H9 (cell line): Measurements from ENCODE around the gene KCNH1. TPM values are rescaled to one million over a fixed set of nuclear protein-coding genes. Genes with fewer than 3 reads are reported as not detected.
"Not testable (repeated sequence)": the region's sequence is repeated elsewhere in the genome, so short reads cannot be mapped to it uniquely, and the experiment has no call there.

Experiments used
- DNase-seq: peaks from one replicate; pipeline ENCODE4 v3.0.0-alpha.2; 2017
- H2AFZ ChIP-seq: one replicate; pipeline ENCODE4 v1.6.1; 2013; ENCODE audit warnings: mild to moderate bottlenecking, low read length, control low read depth, moderate library complexity
- H2AK5ac ChIP-seq: 2 replicates; pipeline ENCODE4 v1.6.1; 2013; ENCODE audit warnings: low read length, control low read depth, mixed read lengths; ENCODE audit not compliant: insufficient read length
- H2BK120ac ChIP-seq: one replicate; pipeline ENCODE4 v1.6.1; 2013; ENCODE audit warnings: low read depth, mild to moderate bottlenecking, low read length, control low read depth, inconsistent platforms; ENCODE audit not compliant: poor library complexity, severe bottlenecking
- H2BK12ac ChIP-seq: 2 replicates; pipeline ENCODE4 v1.6.1; 2013; ENCODE audit warnings: low read length, control low read depth, mixed read lengths, low read depth; ENCODE audit not compliant: insufficient read length
- H2BK15ac ChIP-seq: 2 replicates; pipeline ENCODE4 v1.6.1; 2013; ENCODE audit warnings: low read depth, low read length, control low read depth
- H2BK20ac ChIP-seq: one replicate; pipeline ENCODE4 v1.6.1; 2013; ENCODE audit warnings: low read depth, mild to moderate bottlenecking, low read length, control low read depth, inconsistent platforms; ENCODE audit not compliant: poor library complexity, severe bottlenecking
- H2BK5ac ChIP-seq: 2 replicates; pipeline ENCODE4 v1.6.1; 2013; ENCODE audit warnings: low read length, control low read depth, mixed read lengths; ENCODE audit not compliant: insufficient read length
- H3K14ac ChIP-seq: 2 replicates; pipeline ENCODE4 v1.6.1; 2013; ENCODE audit warnings: low read length, control low read depth; ENCODE audit not compliant: insufficient read depth
- H3K18ac ChIP-seq: 2 replicates; pipeline ENCODE4 v1.6.1; 2013; ENCODE audit warnings: low read depth, mild to moderate bottlenecking, mixed read lengths, low read length, control low read depth; ENCODE audit not compliant: insufficient read length
- H3K23ac ChIP-seq: 2 replicates; pipeline ENCODE4 v1.6.1; 2013; ENCODE audit warnings: low read length, control low read depth, mixed read lengths, low read depth; ENCODE audit not compliant: insufficient read length
- H3K23me2 ChIP-seq: 2 replicates; pipeline ENCODE4 v1.6.1; 2013; ENCODE audit warnings: low read depth, mild to moderate bottlenecking, mixed read lengths, low read length, control low read depth; ENCODE audit not compliant: insufficient read length, poor library complexity, severe bottlenecking
- H3K27ac ChIP-seq: 2 replicates; pipeline ENCODE4 v1.5.1; 2013; ENCODE audit warnings: low read length, control low read depth, mixed read lengths, low read depth; ENCODE audit not compliant: insufficient read length
- H3K27me3 ChIP-seq: 2 replicates; pipeline ENCODE4 v1.6.1; 2013; ENCODE audit warnings: low read length, control low read depth, inconsistent platforms; ENCODE audit not compliant: insufficient read depth
- H3K4ac ChIP-seq: 2 replicates; pipeline ENCODE4 v1.6.1; 2013; ENCODE audit warnings: low read depth, mild to moderate bottlenecking, control low read depth, inconsistent platforms, low read length, moderate library complexity
- H3K4me1 ChIP-seq: 2 replicates; pipeline ENCODE4 v1.6.1; 2013; ENCODE audit warnings: low read length, control low read depth, inconsistent platforms; ENCODE audit not compliant: insufficient read depth
- H3K4me2 ChIP-seq: 2 replicates; pipeline ENCODE4 v1.6.1; 2013; ENCODE audit warnings: low read length, control low read depth, mixed read lengths; ENCODE audit not compliant: insufficient read length, insufficient read depth
- H3K56ac ChIP-seq: 2 replicates; pipeline ENCODE4 v1.6.1; 2013; ENCODE audit warnings: low read depth, mild to moderate bottlenecking, mixed read lengths, low read length, control low read depth; ENCODE audit not compliant: insufficient read length
- H3K79me1 ChIP-seq: 2 replicates; pipeline ENCODE4 v1.6.1; 2013; ENCODE audit warnings: low read depth, mild to moderate bottlenecking, moderate library complexity, low read length, control low read depth, inconsistent platforms; ENCODE audit not compliant: insufficient read depth, poor library complexity, severe bottlenecking
- H3K79me2 ChIP-seq: 2 replicates; pipeline ENCODE4 v1.6.1; 2013; ENCODE audit warnings: low read length, control low read depth, inconsistent platforms; ENCODE audit not compliant: insufficient read depth
- H3K9ac ChIP-seq: 2 replicates; pipeline ENCODE4 v1.6.1; 2013; ENCODE audit warnings: low read length, control low read depth, mixed read lengths; ENCODE audit not compliant: insufficient read length; ENCODE audit errors: extremely low read depth
- H3K9me3 ChIP-seq: one replicate; pipeline ENCODE4 v1.6.1; 2013; ENCODE audit warnings: low read depth, low read length, inconsistent platforms; ENCODE audit not compliant: control insufficient read depth
- H3T11ph ChIP-seq: one replicate; pipeline ENCODE4 v1.6.1; 2013; ENCODE audit warnings: mild to moderate bottlenecking, low read length, control low read depth, inconsistent platforms
- H4K20me1 ChIP-seq: one replicate; pipeline ENCODE4 v1.6.1; 2013; ENCODE audit not compliant: control insufficient read depth, insufficient read length, insufficient read depth
- H4K5ac ChIP-seq: 2 replicates; pipeline ENCODE4 v1.6.1; 2013; ENCODE audit warnings: low read depth, mild to moderate bottlenecking, mixed read lengths, low read length, control low read depth; ENCODE audit not compliant: insufficient read length
- H4K8ac ChIP-seq: replicated peaks from 2 replicates; pipeline ENCODE4 v1.6.1; 2013; ENCODE audit warnings: low read length, control low read depth, mixed read lengths, low read depth; ENCODE audit not compliant: insufficient read length
- H4K91ac ChIP-seq: 2 replicates; pipeline ENCODE4 v1.6.1; 2013; ENCODE audit warnings: low read depth, mild to moderate bottlenecking, moderate library complexity, mixed read lengths, low read length, control low read depth; ENCODE audit not compliant: insufficient read length
- H3K27ac Mint-ChIP-seq, 3 experiments: 2 replicates in 2 of 3; 3 replicates in 1 of 3; pipeline ENCODE4 v1.8.0; 2020 to 2021; ENCODE audit warnings: mixed read lengths in 3 of 3, mild to moderate bottlenecking in 1 of 3, moderate library complexity in 1 of 3
- H3K27me3 Mint-ChIP-seq: 2 replicates; pipeline ENCODE4 v1.8.0; 2021; ENCODE audit warnings: low read depth, mild to moderate bottlenecking, moderate library complexity, mixed read lengths
- H3K36me3 Mint-ChIP-seq, 3 experiments: 2 replicates in 2 of 3; 3 replicates in 1 of 3; pipeline ENCODE4 v1.8.0; 2020 to 2021; ENCODE audit warnings: low read depth in 3 of 3, mixed read lengths in 3 of 3; ENCODE audit not compliant: insufficient read depth in 1 of 3
- H3K4me1 Mint-ChIP-seq, 2 experiments: 2 replicates each; pipeline ENCODE4 v1.8.0; 2020; ENCODE audit warnings: mixed read lengths in 2 of 2
- H3K4me3 Mint-ChIP-seq, 2 experiments: 2 replicates in 1 of 2; 3 replicates in 1 of 2; pipeline ENCODE4 v1.8.0; 2020 to 2021; ENCODE audit warnings: mild to moderate bottlenecking in 2 of 2, mixed read lengths in 2 of 2, moderate library complexity in 1 of 2
- H3K9me3 Mint-ChIP-seq, 2 experiments: 2 replicates in 1 of 2; 3 replicates in 1 of 2; pipeline ENCODE4 v1.8.0; 2020; ENCODE audit warnings: mild to moderate bottlenecking in 2 of 2, mixed read lengths in 2 of 2, moderate library complexity in 1 of 2
- WGBS: extraction: QIAGEN DNeasy Blood & Tissue Kit; methylation state at CpG from one replicate; pipeline ENCODE4 v1.1.7; 2013; ENCODE audit warnings: missing lambda C conversion rate, low lambda C conversion rate, mixed read lengths; ENCODE audit not compliant: insufficient read length; ENCODE audit errors: extremely low coverage; 5-methylcytosine and 5-hydroxymethylcytosine counted together
- total RNA-seq: library from RNA; stranded (reverse); gene quantifications from 2 replicates; pipeline ENCODE4 v1.2.1, GENCODE V29; 2021
- TF ChIP-seq, protein P1 (sequence below): fragments of 200-600 bp; sonication (generic); conservative IDR thresholded peaks from 3 replicates; pipeline ENCODE4 v1.8.0; 2021; ENCODE audit warnings: antibody characterized with exemption, mild to moderate bottlenecking

The KCNH1 gene
- total RNA-seq, 1 experiment from 2014 or later: 0.11 TPM

DNA sequence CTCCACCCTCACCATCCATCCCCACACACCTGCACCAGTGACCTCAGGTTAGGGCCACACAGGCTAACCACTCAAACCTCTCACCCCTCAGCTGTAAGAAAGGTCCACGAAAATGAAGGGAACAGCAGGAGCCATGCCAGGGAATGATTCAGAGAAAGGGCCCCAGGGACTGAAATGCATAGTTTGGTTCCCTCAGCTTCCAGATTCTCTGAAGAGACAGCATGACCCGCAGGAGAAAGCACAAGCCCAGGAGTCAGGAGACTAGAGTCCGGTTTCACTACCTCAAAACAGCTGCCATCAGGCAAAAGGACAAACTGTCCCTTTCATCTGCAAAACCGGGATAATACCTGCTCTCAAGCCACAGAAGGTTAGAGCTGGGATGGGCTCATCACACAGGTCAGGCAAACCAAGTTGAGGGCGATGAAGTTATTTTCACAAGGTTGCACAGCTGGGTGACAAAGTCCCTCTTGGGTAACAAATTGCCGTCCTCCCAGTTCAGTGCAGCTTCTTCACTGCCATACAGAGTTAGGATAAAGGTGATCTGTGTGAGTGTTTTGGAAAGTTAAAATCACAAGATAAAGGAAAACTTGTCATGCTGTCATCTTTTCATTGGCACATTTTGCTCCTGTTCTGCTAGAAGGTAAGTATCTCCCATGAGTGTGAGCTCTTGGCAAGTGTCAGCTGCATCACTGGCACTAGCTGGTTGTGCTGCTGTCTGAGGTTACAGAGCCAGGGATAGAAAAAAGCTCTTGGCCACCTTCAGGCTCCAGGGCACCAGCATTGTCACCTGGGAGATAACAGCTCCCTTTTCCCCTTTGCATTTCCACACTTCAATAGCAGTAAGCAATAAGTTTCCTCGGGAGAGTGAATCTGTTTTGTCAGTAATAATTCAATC is 120.4 kb downstream of the KCNH1 start:
- TF ChIP-seq, protein P1, sequence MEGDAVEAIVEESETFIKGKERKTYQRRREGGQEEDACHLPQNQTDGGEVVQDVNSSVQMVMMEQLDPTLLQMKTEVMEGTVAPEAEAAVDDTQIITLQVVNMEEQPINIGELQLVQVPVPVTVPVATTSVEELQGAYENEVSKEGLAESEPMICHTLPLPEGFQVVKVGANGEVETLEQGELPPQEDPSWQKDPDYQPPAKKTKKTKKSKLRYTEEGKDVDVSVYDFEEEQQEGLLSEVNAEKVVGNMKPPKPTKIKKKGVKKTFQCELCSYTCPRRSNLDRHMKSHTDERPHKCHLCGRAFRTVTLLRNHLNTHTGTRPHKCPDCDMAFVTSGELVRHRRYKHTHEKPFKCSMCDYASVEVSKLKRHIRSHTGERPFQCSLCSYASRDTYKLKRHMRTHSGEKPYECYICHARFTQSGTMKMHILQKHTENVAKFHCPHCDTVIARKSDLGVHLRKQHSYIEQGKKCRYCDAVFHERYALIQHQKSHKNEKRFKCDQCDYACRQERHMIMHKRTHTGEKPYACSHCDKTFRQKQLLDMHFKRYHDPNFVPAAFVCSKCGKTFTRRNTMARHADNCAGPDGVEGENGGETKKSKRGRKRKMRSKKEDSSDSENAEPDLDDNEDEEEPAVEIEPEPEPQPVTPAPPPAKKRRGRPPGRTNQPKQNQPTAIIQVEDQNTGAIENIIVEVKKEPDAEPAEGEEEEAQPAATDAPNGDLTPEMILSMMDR: no peak

DNA sequence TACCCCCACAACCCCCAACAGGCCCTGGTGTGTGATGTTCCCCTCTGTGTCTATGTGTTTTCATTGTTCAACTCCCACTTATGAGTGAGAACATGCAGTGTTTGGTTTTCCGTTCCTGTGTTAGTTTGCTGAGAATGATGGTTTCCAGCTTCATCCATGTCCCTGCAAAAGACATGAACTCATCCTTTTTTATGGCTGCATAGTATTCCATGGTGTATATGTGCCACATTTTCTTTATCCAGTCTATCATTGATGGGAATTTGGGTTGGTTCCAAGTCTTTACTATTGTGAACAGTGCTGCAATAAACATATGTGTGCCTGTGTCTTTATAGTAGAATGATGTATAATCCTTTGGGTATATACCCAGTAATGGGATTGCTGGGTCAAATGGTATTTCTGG is 122.8 kb downstream of the KCNH1 start:
- not testable (repeated sequence) for H2BK20ac ChIP-seq, H3K79me1 ChIP-seq, H4K8ac ChIP-seq, H4K91ac ChIP-seq, H2BK5ac ChIP-seq, H3K79me2 ChIP-seq, H2AK5ac ChIP-seq, H3K4me1 Mint-ChIP-seq, H3K56ac ChIP-seq, H3K27me3 ChIP-seq, H4K20me1 ChIP-seq, H3K9me3 ChIP-seq, H3K23me2 ChIP-seq, H3K9me3 Mint-ChIP-seq, H3K27me3 Mint-ChIP-seq, H3K36me3 Mint-ChIP-seq, H3K4me1 ChIP-seq, H3K4me3 Mint-ChIP-seq, H3K9ac ChIP-seq, H2AFZ ChIP-seq, H3K4ac ChIP-seq, H3K27ac Mint-ChIP-seq, H2BK120ac ChIP-seq, H2BK12ac ChIP-seq, H4K5ac ChIP-seq, DNase-seq, H3K27ac ChIP-seq, H2BK15ac ChIP-seq, H3K14ac ChIP-seq, H3K23ac ChIP-seq, H3T11ph ChIP-seq, H3K4me2 ChIP-seq, H3K18ac ChIP-seq
- WGBS: no CpG with 5 or more reads among the region's 1 CpG

More for the DNA sequence above, 120.4 kb downstream of the KCNH1 start:
- Histone ChIP-seq H3K9ac (no peak overlapping the region), H3K4ac (no peak overlapping the region), H3K79me1 (no peaks in the 10 kb centered on the region), H4K20me1 (no peaks in the 10 kb centered on the region), H2BK120ac (no peak overlapping the region), H3K23ac (no peak overlapping the region), H3K23me2 (no peaks in the 10 kb centered on the region), H2BK12ac (no peak overlapping the region), H4K5ac (no peak overlapping the region), H3K4me1 (no peaks in the 10 kb centered on the region), H3K18ac (no peak overlapping the region), H3K27me3 (no peaks in the 10 kb centered on the region; the same call in 1 of the 2 replicates), H3K56ac (no peak overlapping the region), H2AK5ac (no peak overlapping the region), H4K91ac (no peak overlapping the region), H3K14ac (no peak overlapping the region), H3K79me2 (no peaks in the 10 kb centered on the region), H2AFZ (no peak overlapping the region), H3T11ph (no peak overlapping the region), H3K27ac (no peak overlapping the region), H2BK15ac (no peak overlapping the region), H4K8ac (no peak overlapping the region), H3K9me3 (no peaks in the 10 kb centered on the region), H3K4me2 (no peak overlapping the region), H2BK5ac (no peak overlapping the region), H2BK20ac (no peak overlapping the region)
- DNase-seq: no peak
- no peak overlapping the region for H3K4me3 Mint-ChIP-seq
- no CpG with 5 or more reads among the region's 7 CpGs for WGBS
- no peaks in the 10 kb centered on the region for H3K4me1 Mint-ChIP-seq
- no peak overlapping the region; a peak in 1 of 7 replicates for H3K27ac Mint-ChIP-seq
- H3K36me3 Mint-ChIP-seq: peaks cover 0 to 2% (median 0%) of the 10 kb centered on the region in 3 experiments; a peak in 1 of 7 replicates
- H3K9me3 Mint-ChIP-seq: no peaks in the 10 kb centered on the region; a peak in 1 of 5 replicates
- peaks cover 3% of the 10 kb centered on the region; the same call in 1 of the 2 replicates for H3K27me3 Mint-ChIP-seq
